ELR (cell line): ENCODE results near the gene PLXND1.
"Not testable (repeated sequence)": the region's sequence is repeated elsewhere in the genome, so short reads cannot be mapped to it uniquely, and the experiment has no call there.

Experiments
- DNase-seq: peaks from one replicate; pipeline ENCODE4 v3.0.0-alpha.2; 2015; ENCODE audit warnings: low read depth

Gene PLXND1

DNA sequence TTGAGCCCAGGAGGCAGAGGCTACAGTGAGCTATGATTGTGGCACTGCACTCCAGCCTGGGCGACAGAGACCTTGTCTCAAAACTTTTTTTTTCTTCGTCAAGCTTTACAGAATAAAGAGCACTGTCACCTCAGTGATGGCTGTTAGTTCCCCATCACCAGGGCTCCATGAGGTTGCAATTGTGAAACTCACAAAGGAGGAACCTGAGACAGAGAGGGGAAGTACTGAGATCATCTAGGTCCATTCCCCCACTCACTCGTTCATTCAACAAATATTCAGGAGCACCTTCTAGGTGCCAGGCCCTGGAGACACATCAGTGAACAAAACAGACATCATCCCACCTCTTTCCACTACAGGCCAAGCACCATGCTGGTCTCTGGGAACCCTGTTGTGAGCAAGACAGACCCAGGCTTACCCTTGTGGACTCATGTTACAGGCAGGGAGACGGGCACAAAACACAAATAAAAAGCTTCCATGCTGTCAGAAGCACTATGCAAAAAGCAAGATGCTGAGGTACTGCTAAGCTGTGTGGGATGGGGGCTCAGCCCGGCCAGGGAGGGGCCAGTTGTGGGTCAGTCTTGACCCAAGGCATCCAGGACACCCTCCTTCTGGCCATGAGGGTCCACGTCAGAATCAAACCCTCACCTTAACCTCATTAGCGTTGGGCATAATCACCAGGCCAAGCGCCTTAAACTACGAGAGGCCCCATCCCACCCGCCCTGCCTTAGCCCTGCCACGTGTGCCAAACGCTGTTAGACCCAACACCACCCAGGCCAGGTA is 80.2 kb downstream of the PLXND1 start:
- DNase-seq, result no peak

DNA sequence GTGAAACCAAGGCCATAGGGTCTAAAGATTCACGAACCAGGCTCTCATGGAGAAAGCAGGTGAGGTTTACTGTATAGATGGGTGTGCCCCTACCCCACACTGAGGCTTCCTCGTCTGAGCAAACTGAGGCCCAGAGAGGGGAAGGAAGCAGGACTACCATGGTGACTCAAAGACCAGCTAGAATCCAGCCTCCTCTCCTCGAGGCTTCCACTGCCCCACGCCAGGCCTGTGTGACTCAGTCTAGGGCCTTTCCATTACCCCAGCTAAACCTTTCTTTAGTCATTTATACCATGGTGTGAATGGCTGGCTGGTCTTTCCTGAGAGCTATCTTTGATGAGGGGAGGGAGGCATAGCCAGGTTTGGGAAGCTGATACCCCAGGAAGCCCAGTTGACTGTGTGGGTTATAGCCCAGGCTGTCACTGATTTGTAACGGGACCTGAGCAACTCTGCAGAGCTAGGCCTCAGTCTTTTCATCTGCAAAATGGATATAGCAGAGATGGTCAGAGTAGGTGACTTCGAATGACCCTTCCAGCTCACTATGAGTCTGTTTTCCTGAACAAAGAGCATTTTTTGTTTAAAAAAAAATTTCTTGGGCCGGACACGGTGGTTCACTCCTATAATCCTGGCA is 81.0 kb downstream of the PLXND1 start:
- peak; percentile 77 for DNase-seq

GRCh38 chr3:129524081-129524480 is 82.4 kb downstream of the PLXND1 start:
- no peak for DNase-seq

DNA sequence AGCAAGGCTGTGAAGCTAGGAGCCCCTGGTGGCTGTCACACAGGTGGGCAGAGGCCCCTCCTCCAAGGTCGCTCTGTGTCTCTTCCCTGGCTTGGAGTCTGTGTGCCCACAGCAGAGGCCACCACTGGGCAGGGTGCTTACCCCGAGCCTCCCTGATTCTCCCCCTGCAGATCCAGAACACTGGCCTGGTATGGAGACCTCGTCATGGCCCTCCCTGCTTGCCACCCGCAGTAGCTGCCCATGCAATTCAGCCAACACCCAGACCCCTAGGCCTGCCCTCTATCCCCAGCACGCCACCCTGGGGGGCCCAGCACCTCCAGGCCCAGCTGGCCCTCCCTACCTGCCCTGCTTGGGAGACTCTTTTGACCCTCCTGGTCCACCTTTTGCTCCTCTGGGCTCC is 83.5 kb downstream of the PLXND1 start:
- DNase-seq, result no peak

DNA sequence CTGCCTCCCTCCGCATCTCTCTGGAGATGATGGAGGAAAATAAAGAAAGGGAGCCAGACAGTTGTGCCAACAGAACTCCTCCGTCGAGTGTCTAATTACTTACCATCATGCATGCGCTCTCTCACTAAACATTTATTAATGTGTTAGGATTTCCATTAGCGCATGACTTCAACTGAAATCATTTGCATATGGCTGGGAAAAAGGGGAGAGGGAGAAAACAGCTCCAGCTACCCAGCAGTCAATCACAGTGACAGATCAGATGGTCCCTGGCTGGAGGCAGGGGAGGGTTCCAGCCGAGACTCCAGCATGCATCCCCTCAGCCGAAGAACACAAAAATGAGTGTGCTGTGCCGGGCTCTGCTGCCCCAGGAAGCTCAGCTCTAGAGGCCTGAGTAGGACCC is 84.9 kb downstream of the PLXND1 start:
- DNase-seq, result no peak

DNA sequence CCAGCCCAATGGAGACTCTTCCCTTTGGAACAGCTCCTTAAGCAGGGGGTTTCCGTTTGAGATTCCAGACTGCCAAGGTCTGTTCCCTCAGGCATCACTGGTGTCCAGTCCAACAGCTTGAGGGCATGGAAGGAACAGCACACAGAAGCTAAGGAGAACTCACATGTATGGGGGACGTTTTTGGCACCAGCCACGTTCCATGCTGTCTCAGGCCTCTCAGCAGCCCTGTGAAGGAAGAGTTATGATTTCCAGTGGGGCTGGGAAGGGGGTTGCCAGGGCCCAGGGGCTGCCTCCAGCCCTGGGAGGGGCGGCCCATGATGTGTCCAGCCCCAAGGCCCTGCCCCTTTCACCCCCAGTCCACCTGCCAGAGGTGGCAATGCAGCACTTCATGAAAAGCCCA is 85.5 kb downstream of the PLXND1 start:
- DNase-seq, result peak; percentile 35

- DNase-seq, result no peak
Observed at GRCh38 chr3:129519896-129520715, 86.4 kb downstream of the PLXND1 start.

- DNase-seq, result no peak
Observed at GRCh38 chr3:129519449-129519848, 87.0 kb downstream of the PLXND1 start.

- DNase-seq, result no peak
Observed at GRCh38 chr3:129518581-129518980, 87.9 kb downstream of the PLXND1 start.

GRCh38 chr3:129518038-129518561 is 88.4 kb downstream of the PLXND1 start:
- no peak for DNase-seq

DNA sequence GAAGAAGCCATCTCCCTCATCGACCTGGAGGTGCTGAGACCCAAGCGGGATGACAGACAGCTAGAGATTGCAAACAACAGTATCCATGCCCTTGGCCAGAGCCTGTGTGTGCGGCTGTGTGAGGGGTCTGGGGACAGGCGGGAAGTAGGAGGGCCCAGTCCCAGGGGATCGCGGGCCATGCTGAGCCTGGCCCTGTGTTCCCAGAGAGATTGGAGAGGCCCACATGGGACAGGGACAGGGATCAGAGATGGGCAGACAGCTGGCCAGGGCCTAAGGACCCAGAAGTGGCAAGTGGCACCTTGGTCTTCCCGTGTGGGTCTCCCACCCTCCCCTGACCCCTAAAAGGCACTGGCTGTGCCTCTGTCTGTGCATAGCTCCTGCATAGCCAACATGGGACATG is 89.0 kb downstream of the PLXND1 start:
- no peak for DNase-seq

DNA sequence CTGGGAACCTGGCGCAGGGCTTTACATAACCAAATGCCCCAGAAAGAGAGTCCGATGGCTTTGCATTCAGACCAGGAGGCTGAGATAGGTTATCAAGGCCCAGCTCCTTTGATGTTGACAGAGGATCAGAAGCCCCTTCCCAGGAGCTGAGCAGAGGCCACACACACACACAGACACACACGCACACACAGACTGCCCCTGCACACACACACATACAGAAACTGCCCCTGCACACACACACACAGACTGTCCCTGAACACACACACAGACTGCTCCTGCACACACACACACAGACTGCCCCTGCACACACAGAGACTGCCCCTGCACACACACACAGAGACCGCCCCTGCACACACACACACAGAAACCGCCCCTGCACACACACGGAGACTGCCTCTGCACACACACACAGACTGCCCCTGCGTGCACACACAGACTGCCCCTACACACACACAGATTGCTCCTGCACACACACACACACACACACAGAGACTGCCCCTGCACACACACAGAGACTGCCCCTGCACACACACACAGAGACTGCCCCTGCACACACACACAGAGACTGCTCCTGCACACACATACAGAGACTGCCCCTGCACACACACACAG is 90.5 kb downstream of the PLXND1 start:
- not testable (repeated sequence) for DNase-seq

DNA sequence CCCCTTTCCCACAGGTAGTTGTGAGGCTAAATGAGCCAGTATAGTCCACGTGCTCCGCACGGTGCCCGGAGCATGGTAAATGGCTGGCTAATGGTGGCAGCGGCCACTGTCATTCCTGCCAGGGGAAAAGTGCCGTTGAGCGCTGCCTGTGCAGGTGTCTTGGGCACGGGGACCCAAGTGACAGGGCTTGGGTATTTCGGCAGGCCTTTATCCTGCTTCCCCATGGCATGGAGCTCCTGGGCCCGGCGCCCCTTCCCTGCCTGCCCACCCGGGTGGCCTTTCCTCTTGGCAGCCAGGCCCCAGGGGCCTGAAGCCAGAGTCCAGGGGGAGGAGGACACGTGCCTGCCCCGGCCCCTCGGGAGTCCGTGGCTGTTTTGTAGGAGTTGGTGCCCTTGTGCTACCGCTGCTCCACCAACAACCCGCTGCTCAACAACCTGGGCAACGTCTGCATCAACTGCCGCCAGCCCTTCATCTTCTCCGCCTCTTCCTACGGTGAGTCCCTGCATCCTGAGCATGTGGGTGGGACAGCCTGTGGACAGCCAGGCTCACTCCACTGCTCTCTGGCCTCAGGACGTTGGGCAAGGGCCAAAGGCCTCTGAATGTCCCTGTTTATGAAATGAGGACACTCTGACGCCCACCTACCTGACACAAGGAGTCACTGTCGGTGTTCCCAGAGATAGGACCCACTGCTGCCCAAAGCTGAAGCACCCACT is 91.2 kb downstream of the PLXND1 start:
- not testable (repeated sequence) for DNase-seq

DNA sequence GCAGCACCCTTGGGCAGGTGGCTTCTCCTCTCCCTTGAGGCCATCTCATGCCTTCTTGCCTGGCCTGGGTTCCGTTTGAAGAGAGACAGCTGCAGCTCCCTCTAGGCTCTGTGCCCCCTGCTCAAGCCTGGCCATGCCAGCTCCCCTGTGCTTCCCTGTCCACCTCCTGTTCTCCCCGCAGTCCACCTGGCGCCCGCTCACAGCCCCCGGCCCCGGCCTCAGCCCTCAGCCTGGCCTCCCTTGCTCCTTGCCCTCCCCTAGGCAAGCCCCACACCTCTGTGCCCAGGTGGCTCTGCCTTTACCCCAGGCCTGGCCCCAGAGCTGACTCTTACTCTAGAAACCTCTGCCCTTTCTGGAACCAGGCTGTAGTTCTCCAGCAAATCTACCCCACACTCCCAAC is 91.9 kb downstream of the PLXND1 start:
- no peak for DNase-seq

GRCh38 chr3:129514110-129514509 is 92.4 kb downstream of the PLXND1 start:
- DNase-seq, result no peak

DNA sequence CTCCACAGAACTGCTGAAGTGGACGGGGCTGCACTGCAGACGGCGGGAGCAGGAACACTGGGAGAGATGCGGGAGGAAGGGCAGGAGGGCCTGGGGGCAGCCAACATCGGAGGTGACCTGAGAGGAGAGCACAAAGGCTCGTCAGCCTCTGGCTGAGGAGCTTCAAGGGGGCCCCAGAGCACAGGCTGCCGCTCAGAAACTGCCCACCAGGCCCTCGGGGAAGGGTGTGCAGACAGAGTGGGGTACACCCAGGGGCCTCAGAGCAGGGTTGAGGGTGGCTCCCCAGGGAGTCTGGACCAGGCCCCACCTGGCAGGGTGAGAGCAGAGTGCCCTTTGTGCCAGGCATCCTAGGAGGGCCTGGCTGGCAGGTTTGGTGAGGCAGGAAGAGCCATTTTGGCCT is 92.8 kb downstream of the PLXND1 start:
- DNase-seq, result no peak

DNA sequence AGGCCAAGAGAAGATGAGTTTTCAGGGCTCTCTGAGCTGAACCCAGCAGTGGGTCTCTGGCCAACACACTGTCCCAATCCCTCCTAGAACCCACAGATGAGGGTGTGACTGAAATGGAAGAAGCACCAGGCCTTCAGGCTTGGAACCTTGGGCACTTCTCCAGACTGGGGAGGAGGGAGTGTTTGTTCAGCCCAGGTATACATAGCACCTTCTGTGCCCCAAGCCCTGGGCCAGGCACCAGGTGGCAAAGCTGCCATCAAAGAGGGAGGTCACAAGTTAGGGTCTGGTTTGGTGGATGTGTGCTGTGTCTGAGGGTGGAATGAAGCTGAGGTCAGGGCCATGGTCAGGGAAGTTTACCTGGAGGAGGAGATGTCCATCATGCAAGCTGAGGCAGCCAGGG is 93.9 kb downstream of the PLXND1 start:
- no peak for DNase-seq

DNA sequence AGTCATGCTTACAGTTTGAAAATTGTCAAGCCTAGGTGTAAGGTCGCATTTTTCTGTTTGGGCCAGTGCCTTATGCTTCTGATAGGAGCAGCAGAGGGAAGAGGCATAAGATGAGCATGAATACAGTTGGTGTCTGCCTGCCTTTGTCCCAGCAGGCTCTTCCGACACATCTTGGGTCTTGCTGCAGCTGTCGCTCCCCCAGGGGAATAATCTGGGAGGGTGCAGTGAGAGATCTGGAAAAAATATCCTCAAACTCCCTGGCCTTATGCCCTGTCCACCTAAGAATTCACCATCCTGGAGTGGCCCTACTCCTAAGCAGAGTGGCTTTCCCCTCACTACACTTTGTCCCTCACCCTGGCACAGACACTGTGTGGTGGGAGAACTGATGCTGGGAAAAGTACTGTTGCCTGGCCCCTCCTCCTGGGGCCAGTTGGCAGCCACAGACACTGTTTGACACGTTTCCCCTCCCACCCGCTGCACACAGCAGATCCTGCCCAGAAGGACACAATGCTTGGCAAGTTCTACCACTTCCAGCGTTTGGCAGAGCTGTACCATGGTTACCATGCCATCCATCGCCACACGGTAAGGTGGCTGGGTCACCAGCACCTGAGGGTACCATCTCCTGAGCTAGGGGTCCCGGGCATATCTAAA is 99.2 kb downstream of the PLXND1 start:
- no peak for DNase-seq

GRCh38 chr3:129506231-129506742 is 100.2 kb downstream of the PLXND1 start:
- DNase-seq, result no peak

DNA sequence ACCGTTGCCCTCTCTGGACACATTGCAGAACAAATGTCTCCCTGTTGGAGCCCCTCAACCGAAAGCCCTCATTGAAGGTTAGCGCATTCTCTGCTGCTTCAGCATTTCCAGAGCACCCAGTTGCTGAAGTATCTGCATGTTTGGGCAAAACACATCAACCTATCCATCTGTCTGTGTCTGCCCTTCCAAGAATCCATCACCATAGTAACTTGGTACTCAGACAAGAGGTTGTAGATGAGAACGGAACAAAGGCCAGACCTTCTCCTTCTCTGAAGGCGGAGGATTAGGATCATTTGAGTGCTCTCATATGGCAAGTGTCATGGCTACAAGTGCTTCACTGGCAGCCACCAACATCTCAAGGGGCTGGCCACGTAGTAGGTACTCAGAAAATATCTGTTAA is 101.1 kb downstream of the PLXND1 start:
- no peak for DNase-seq
